Left colon (tissue), 2 donors: ENCODE data around the gene TCEAL3. TPM values are rescaled to one million over a fixed set of nuclear protein-coding genes. Genes with fewer than 3 reads are reported as not detected.
"Not testable (repeated sequence)": the region's sequence is repeated elsewhere in the genome, so short reads cannot be mapped to it uniquely, and the experiment has no call there.

Experiments used
- ATAC-seq: fragments of 200-7000 bp; cut with Tn5 transposase; one replicate; pipeline ENCODE4 v1.9.1; 2020; ENCODE audit warnings: mild to moderate bottlenecking, moderate library complexity
- DNase-seq, 2 donors: peaks; one replicate each; pipeline ENCODE4 v3.0.0-alpha.2; 2020
- intact Hi-C, 2 donors: fragments of 100-400 bp; cut with DNase I in 1 of 2; cut with micrococcal nuclease in 1 of 2; formaldehyde crosslinking; loops; one replicate each; pipeline versions ENCODE4 v1.11.2 to v1.14.0; 2022; cut with DNase I, micrococcal nuclease
- long read RNA-seq: library from polyadenylated mRNA; unstranded; transcript quantifications from one replicate; pipeline ENCODE4 v2.0.0, GENCODE V29; 2021
- total RNA-seq, 2 donors: library from RNA; stranded (reverse); fragmentation: NEBNext Ultra II Directional; extraction: Animal tissue kit (Norgen Biotek cat#: 25700); gene quantifications; one replicate each; pipeline ENCODE4 v1.2.1, GENCODE V29; 2021
- donor health status: DM: no; HTN: no; CAD: no.
- donor health status: DM: yes; HTN: yes; CAD: no.

Gene TCEAL3, protein sequence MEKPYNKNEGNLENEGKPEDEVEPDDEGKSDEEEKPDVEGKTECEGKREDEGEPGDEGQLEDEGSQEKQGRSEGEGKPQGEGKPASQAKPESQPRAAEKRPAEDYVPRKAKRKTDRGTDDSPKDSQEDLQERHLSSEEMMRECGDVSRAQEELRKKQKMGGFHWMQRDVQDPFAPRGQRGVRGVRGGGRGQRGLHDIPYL
- total RNA-seq, result 1 to 10 TPM; 7.3 to 8.3 TPM
- long read RNA-seq, transcript TCEAL3-202 (3 exons, 1,113 nt), result major isoform, 8 of 10 reads
- long read RNA-seq, partial matches to known transcripts, result 0 of 10 reads
- long read RNA-seq, other reads (novel, unspliced or antisense), result 1 of 10 reads

- DNase-seq (peak; percentile 44 to 55), ATAC-seq (peak; percentile 86)
- intact Hi-C loops, result no loop called here
Measured at GRCh38 chrX:103607364-103608305, at the start of gene TCEAL3. TSS of gene TCEAL3 (plus strand) at chrX:103607963. CDS start at chrX:103609065, 1,102 bp downstream.

DNA sequence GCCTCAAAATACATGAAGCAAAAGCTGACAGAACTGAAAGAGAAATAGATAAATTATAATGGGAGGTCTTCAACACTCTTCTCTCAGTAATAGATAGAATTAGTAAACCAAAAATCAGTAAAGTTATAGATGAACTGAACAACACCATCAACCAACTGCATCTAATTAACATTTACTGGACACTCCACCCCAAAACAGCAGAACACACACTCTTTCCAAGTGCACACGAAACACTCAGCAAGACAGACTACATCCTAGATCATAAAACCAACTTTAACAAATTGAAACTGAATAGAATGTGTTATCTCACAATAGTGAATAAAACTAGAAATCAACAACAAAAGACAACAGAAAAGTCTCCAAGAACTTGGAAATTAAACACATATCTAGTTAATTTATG, 47.5 kb upstream of the TCEAL3 start:
- no peak for ATAC-seq
- DNase-seq, result no peak
- intact Hi-C loops, result no loop called here

DNA sequence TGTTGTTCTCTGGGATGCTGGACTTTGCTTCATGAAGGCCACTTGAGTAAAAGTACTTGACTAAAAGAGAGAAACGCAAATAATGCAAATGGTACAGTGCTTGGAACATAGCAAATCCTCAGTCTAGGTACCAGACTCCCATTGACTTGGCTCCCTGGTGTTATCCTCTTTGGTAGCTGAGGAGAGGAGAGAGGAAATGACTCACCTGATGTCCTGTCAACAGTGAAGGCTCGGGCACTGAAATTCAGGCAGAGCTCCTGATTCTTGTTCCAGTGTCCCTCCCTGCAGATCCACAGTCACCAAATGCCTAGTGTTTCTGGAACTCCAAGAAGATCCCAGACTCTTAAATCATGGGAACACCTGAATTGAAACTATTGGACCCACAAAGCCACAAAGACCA, 45.0 kb upstream of the TCEAL3 start:
- intact Hi-C loops, result no loop called here
- ATAC-seq, result no peak
- DNase-seq, result no peak

- DNase-seq (no peak), ATAC-seq (no peak)
- intact Hi-C loops, result no loop called here
Measured at GRCh38 chrX:103565197-103565596, 42.6 kb upstream of the TCEAL3 start.

- no peak for DNase-seq
- ATAC-seq, result no peak
- intact Hi-C loops, result no loop called here
Measured at GRCh38 chrX:103565752-103566151, 42.0 kb upstream of the TCEAL3 start.

DNA sequence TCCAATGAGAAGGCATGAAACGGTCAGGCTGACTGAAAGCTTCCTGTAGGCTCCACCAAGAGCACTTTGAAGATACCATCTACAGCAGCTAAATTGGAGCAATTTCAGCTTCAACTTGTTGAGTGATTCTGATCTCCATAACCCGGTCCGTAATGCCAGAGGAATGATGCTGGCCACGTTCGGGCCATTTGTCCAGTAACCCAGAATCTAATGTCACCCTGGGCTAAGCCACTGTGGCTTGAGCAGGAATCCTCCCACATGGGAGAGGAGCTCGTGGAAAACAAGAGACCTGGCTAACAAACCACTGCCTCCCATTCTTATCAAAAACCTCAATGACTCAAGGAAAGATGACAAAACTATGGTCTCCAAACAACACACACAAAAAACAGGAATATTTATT, 36.6 kb upstream of the TCEAL3 start:
- intact Hi-C loops, result no loop called here
- ATAC-seq (no peak), DNase-seq (no peak)

GRCh38 chrX:103571726-103572125, 36.0 kb upstream of the TCEAL3 start:
- ATAC-seq, result no peak
- DNase-seq, result no peak
- intact Hi-C loops, result no loop called here

DNA sequence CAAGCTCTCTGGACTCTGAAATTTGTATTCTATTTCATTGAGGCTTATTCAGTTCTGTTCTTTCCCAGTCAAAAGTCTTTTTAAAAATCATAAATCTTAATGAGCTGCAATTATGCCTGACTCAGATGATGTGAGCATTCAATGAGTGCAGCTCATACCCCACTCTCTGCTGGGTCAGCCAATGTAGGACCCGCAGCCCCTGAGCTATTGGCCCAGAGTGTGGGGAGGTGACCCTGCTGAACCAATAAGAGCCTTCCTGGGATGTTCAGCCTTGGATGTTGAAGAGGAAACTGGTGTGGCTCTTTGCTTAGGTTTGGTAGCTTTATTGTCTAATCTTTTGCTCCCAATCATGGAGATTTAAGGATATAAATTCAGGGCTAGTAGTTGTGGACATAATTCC, 34.6 kb upstream of the TCEAL3 start:
- intact Hi-C loops, result no loop called here
- no peak for ATAC-seq
- DNase-seq, result no peak

GRCh38 chrX:103584596-103584995, 23.2 kb upstream of the TCEAL3 start:
- intact Hi-C loops, result no loop called here
- no peak for DNase-seq
- ATAC-seq, result no peak

- ATAC-seq, result peak; percentile 95
- intact Hi-C loops, result no loop called here
- DNase-seq, result peak; percentile 42 to 72
Measured at GRCh38 chrX:103585411-103586313, 22.1 kb upstream of the TCEAL3 start, which contains the start of gene TCEAL4. TSS of gene TCEAL4 (plus strand) at chrX:103585515. CDS start at chrX:103586676, 1,161 bp downstream.

GRCh38 chrX:103586314-103586646, 21.5 kb upstream of the TCEAL3 start:
- peak in 1 of 2 donors; percentile 24 for DNase-seq
- intact Hi-C loops, result no loop called here
- peak; percentile 59 for ATAC-seq

GRCh38 chrX:103586659-103587058, 21.1 kb upstream of the TCEAL3 start:
- intact Hi-C loops, result no loop called here
- ATAC-seq, result no peak
- DNase-seq, result no peak

DNA sequence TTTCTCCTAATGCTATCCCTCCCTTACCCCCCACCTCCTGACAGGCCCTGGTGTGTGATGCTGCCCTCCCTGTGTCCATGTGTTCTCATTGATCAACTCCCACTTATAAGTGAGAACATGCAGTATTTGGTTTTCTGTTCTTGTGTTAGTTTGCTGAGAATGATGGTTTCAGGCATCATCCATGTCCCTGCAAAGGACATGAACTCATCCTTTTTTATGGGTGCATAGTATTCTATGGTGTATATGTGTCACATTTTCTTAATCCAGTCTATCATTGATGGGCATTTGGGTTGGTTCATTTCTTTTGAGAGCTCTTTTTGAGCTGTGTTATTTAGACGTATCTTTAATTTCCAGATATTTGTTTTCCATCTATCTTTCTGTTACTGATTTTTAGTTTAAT, 15.5 kb upstream of the TCEAL3 start:
- intact Hi-C loops, ATAC-seq, DNase-seq: not testable (repeated sequence)

DNA sequence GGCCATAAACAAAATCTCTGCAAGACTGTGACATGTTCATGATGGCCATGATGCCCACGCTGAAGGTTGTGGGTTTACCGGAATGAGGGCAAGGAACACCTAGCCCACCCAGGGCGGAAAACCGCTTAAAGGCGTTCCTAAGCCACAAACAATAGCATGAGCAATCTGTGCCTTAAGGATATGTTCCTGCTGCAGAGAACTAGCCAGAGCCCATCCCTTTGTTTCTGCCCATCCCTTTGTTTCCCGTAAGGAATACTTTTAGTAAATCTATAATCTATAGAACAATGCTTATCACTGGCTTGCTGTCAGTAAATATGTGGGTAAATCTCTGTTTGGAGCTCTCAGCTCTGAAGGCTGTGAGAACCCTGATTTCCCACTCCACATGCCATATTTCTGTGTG, 12.6 kb upstream of the TCEAL3 start:
- intact Hi-C loops, ATAC-seq: not testable (repeated sequence)

DNA sequence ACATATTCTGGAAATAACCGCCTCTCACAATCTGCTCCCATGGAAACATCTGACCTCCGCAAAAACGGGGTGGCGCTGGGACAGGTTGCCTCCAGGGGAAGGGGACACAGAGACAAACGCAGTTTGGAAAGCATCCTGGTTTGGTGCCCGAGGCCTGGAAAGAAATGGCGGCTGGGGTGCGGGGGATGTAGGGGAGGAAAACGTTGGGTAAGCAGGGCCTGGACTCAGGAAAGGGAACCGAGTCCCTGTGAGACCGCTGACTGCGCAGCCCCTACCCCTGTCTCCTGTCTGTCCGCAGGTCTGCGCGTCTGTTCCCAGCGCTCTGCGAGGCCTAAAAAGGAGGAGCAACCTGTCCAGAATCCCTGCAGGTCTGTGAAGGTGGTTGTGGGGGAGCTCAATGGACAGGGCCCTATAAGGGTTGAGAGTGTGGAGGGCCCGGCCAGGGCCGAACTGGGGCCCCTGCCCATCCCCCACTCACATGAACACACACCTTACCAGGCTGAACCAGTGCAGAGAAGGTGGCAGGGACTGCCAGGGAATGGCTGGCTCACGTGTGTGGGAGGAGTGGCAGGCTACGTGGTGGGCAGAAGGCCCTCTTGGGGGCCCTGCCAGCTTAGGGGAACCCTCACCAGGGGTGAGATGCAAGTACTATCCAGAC, 672 bp downstream of the TCEAL3 start:
- ATAC-seq (peak; percentile 12), DNase-seq (peak; percentile 15 to 24)
- intact Hi-C loops, result no loop called here

More for the DNA sequence above, 12.6 kb upstream of the TCEAL3 start:
- not testable (repeated sequence) for DNase-seq

- intact Hi-C loops, result no loop called here
- ATAC-seq, result no peak
- DNase-seq, result no peak
Measured at GRCh38 chrX:103610282-103610681, 2.5 kb downstream of the TCEAL3 start.

DNA sequence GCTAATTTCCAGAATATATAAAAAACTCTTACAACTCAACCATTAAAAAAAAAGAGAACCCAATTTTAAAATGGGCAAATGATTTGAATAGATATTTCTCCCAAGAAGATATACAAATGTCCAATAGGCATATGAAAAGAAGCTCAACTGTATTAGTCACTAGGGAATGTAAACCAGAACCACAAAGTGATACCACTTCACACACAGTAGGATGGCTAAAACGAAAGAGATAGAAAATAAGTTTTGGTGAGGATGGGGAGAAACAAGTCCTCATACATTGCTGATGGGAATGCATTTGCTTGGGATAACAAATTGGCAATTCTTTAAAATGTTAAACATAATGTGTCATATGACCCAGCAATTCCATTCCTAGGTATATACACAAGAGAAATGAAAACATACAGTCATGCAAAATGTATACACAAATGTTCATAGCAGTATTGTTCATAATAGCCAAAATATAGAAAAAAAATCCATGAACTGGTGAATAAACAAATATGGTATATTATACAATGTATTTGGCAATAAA, 5.7 kb downstream of the TCEAL3 start:
- intact Hi-C loops, result no loop called here
- no peak for DNase-seq
- no peak for ATAC-seq

DNA sequence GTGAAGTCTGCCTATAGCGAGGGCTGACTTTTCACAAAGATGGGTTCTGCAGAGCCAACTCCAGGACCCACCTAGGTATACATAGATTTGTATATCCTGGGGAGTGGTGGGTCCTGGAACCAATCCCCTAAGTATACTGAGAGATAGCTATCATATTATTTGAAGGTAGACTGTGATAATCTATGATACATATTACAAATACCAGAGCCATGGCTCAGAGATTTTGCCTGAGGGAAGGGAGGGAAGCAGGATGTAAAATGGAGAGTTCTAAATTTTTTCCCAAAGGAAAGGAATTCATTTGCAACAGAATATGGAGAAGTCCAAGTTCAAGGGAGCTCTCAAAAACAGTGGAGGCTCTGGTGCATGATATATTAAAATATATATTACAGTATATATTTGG, 7.2 kb downstream of the TCEAL3 start:
- intact Hi-C loops, result no loop called here
- ATAC-seq (no peak), DNase-seq (no peak)
